K562 (cell line): ENCODE data around the gene ADNP. TPM values are rescaled to one million over a fixed set of nuclear protein-coding genes. Genes with fewer than 3 reads are reported as not detected.

Experiments used
- ATAC-seq: fragments of 200-7000 bp; cut with Tn5 transposase; 3 replicates; pipeline ENCODE4 v1.9.1; 2020; ENCODE audit warnings: moderate library complexity
- BruUV-seq: library from RNA; stranded (reverse); fragments of 400-500 nt; replicated peaks from 2 replicates; lab custom pipeline; 2021; lab: Mats Ljungman, UMichigan
- CTCF ChIA-PET: fragments of 300-600 bp; formaldehyde crosslinking; extraction: SDS; loops from one replicate; lab custom pipeline; 2021; ENCODE audit warnings: low intra/inter-chr PET ratio; lab: Yijun Ruan, JAX
- POLR2A ChIA-PET: fragments of 300-600, 350-650 bp; sonication (Branson Sonifier 250); formaldehyde crosslinking; extraction: SDS; loops from one replicate; lab custom pipeline; 2021; ENCODE audit warnings: antibody characterized with exemption, inconsistent platforms; lab: Yijun Ruan, JAX
- DNase-seq, 4 experiments: peaks; one replicate each; pipeline versions ENCODE4 v3.0.0 to v3.0.0-alpha.2; 2011 to 2018; ENCODE audit warnings: low spot score in 3 of 4, mixed read lengths in 3 of 4; ENCODE audit errors: extremely low read depth in 1 of 4
- FAIRE-seq: peaks from 2 replicates; lab custom pipeline; 2011; peaks lifted over from hg19 to GRCh38; lab: Jason Lieb, UNC
- H2AFZ ChIP-seq: 2 replicates; pipeline ENCODE4 v1.6.0; 2011; ENCODE audit warnings: low read depth, low read length, control low read depth, inconsistent platforms
- H3K27ac ChIP-seq: fragments of 200-600 bp; 3 replicates; pipeline ENCODE4 v1.8.0; 2011; ENCODE audit warnings: low read depth, mild to moderate bottlenecking, control low read depth, inconsistent platforms, low read length, moderate library complexity, mixed read lengths; ENCODE audit errors: extremely low read depth
- H3K27me3 ChIP-seq, 2 experiments: fragments of 300-600 bp in 1 of 2; 2 replicates in 1 of 2; 3 replicates in 1 of 2; pipeline versions ENCODE4 v1.6.0 to v1.8.0; 2011; ENCODE audit warnings: inconsistent platforms in 2 of 2, low read length in 2 of 2, mild to moderate bottlenecking in 1 of 2, mixed read lengths in 1 of 2, moderate library complexity in 1 of 2; ENCODE audit not compliant: control insufficient read depth in 2 of 2, insufficient read depth in 2 of 2
- H3K36me3 ChIP-seq: fragments of 300-600 bp; 3 replicates; pipeline ENCODE4 v1.8.0; 2011; ENCODE audit warnings: mild to moderate bottlenecking, low read length, inconsistent platforms; ENCODE audit not compliant: control insufficient read depth, insufficient read depth
- H3K4me1 ChIP-seq, 2 experiments: fragments of 200-600 bp in 1 of 2; replicated peaks in 1 of 2; 2 replicates in 1 of 2; 3 replicates in 1 of 2; pipeline versions ENCODE4 v1.5.1 to v1.8.0; 2011; ENCODE audit warnings: inconsistent platforms in 2 of 2, low read length in 2 of 2, mild to moderate bottlenecking in 1 of 2, mixed read lengths in 1 of 2, moderate library complexity in 1 of 2; ENCODE audit not compliant: control insufficient read depth in 2 of 2, insufficient read depth in 2 of 2
- H3K4me2 ChIP-seq: 2 replicates; pipeline ENCODE4 v1.6.1; 2011; ENCODE audit warnings: low read length, control low read depth, inconsistent platforms, mixed read lengths; ENCODE audit not compliant: insufficient read depth
- H3K4me3 ChIP-seq: fragments of 200-600 bp; sonication (generic), shearing (Covaris generic); 2 replicates; pipeline ENCODE4 v1.5.1; 2016; ENCODE audit warnings: control low read depth, inconsistent platforms
- H3K79me2 ChIP-seq: fragments of 200-600 bp; 3 replicates; pipeline ENCODE4 v1.8.0; 2011; ENCODE audit warnings: low read length, inconsistent platforms; ENCODE audit not compliant: control insufficient read depth, insufficient read depth
- H3K9ac ChIP-seq, 2 experiments: 2 replicates each; pipeline versions ENCODE4 v1.6.0 to v1.6.1; 2011; ENCODE audit warnings: low read depth in 2 of 2, low read length in 2 of 2, control low read depth in 1 of 2, inconsistent platforms in 1 of 2, mild to moderate bottlenecking in 1 of 2, mixed read lengths in 1 of 2; ENCODE audit not compliant: insufficient read depth in 1 of 2
- H3K9me1 ChIP-seq: one replicate; pipeline ENCODE4 v1.6.0; 2011; ENCODE audit warnings: inconsistent platforms, mild to moderate bottlenecking, low read length, moderate library complexity; ENCODE audit not compliant: control insufficient read depth, insufficient read depth
- H3K9me3 ChIP-seq: replicated peaks from 2 replicates; pipeline ENCODE4 v1.5.1; 2011; ENCODE audit warnings: low read depth, low read length, inconsistent platforms; ENCODE audit not compliant: control insufficient read depth, insufficient read depth
- H4K20me1 ChIP-seq: replicated peaks from 2 replicates; pipeline ENCODE4 v1.6.1; 2011; ENCODE audit warnings: low read length, inconsistent platforms, mixed read lengths; ENCODE audit not compliant: control insufficient read depth, insufficient read depth
- DDX20 ChIP-seq: fragments of 450-650 bp; IDR thresholded peaks from 2 replicates; pipeline ENCODE4 v1.6.1; 2016; ENCODE audit warnings: missing genetic modification characterization, low read depth, mild to moderate bottlenecking, missing compliant biosample characterization, moderate library complexity
- NONO ChIP-seq, 2 experiments: fragments of 200-400 bp in 1 of 2; fragments of 450-650 bp in 1 of 2; formaldehyde crosslinking in 1 of 2; IDR thresholded peaks; 2 replicates each; pipeline ENCODE4 v1.6.1; 2017; ENCODE audit warnings: low read depth in 2 of 2, mild to moderate bottlenecking in 2 of 2, moderate library complexity in 2 of 2, low read length in 1 of 2
- ZKSCAN1 ChIP-seq: fragments of 150-350 bp; IDR thresholded peaks from 2 replicates; pipeline ENCODE4 v1.6.1; 2016; ENCODE audit warnings: low read depth, low read length
- WGBS: fragments of 100-300 bp; shearing (Covaris generic); methylation state at CpG from one replicate; pipeline ENCODE4 v1.1.6; 2016; ENCODE audit warnings: low coverage, mixed read lengths; ENCODE audit not compliant: insufficient coverage; ENCODE audit errors: missing lambda C conversion rate; 5-methylcytosine and 5-hydroxymethylcytosine counted together
- in situ Hi-C: fragments of 300-500 bp; cut with MboI; formaldehyde crosslinking; loops from 4 replicates; pipeline ENCODE4 v1.15.0; 2018; ENCODE audit warnings: inconsistent platforms, mixed read lengths
- intact Hi-C: fragments of 100-400 bp; cut with micrococcal nuclease; formaldehyde crosslinking; loops from 2 replicates; pipeline ENCODE4 v1.14.2; 2022
- polyA plus RNA-seq, 8 experiments: library from polyadenylated mRNA; depleted of rRNA in 4 of 8; stranded (reverse) in 5 of 8; unstranded in 3 of 8; fragments of >200 nt; fragmentation: Nextera tagmentation in 2 of 8; fragmentation: Illumina TruSeq in 1 of 8; extraction: Ambion mirVana in 2 of 8; extraction: Trizol in 1 of 8; gene quantifications; 2 replicates each; pipeline versions ENCODE4 v1.2.1 to v1.2.3, GENCODE V29; 2011 to 2014; ENCODE audit warnings: inconsistent platforms in 1 of 8, missing spikeins in 1 of 8
- total RNA-seq, 7 experiments: library from RNA; depleted of rRNA in 6 of 7; stranded (reverse); fragments of >200 nt in 6 of 7; fragmentation: Illumina TruSeq in 2 of 7; extraction: Trizol in 2 of 7; gene quantifications; 2 replicates each; pipeline versions ENCODE4 v1.2.1 to v1.2.3, GENCODE V29; 2011 to 2021; ENCODE audit warnings: low replicate concordance in 1 of 7
- TF ChIP-seq, protein P1 (sequence below), 3 experiments: IDR thresholded peaks in 2 of 3; conservative IDR thresholded peaks in 1 of 3; 2 replicates each; pipeline ENCODE4 v1.5.1; 2011 to 2012; ENCODE audit warnings: low read length in 3 of 3, mild to moderate bottlenecking in 3 of 3, control low read depth in 2 of 3, improper control_type of control experiment in 1 of 3, inconsistent platforms in 1 of 3, low read depth in 1 of 3, mixed read lengths in 1 of 3, moderate library complexity in 1 of 3; ENCODE audit not compliant: insufficient read depth in 2 of 3

ADNP gene
- total and polyA plus RNA-seq, 9 of the 15 experiments (the other 6 are each of a cell fraction or from before 2014, with no cell fraction given), result 17.8 to 59.9 (median 25.3) TPM

DNA sequence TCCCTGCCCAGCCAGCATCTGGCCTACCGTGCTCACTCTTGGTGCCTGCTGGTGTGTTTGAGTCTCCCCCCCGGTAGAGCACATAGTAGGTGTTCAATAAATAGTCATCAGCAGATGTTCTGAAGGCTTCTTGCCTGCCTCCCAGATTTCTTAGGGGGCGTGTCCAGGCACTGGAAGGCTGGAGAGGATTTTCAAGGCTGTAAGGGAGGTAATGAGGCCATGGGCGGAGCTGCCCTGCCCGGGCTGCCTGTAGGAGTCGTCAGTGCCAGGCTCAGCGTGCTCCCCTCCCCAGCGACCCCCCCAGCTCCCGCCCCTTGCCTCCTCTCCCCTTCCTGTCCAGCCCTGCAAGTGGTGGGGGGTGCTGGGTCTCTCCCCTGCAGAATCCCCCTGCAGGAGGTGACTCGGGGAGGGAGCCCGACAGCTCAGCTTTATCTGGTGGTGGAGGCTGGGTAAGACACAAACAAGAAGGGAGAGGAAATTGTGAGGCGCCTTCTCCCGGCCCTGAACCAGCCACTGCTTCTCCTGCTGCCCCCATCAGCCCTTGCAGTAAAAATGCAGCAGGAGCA, 80.4 kb downstream of the ADNP start:
- H3K36me3 ChIP-seq, result no peaks in the 10 kb centered on the region
- WGBS, result 23% methylated on average over 6 of the region's 13 CpGs
- H3K9me1 ChIP-seq, result no peaks in the 10 kb centered on the region
- in situ Hi-C loops, result no loop called here
- CTCF ChIA-PET, result no interaction called here
- 0 out of 4 replicates have a peak overlapping the region, but pooled peaks of 1 of the 2 experiments have one; percentile 29 for H3K9ac ChIP-seq
- H4K20me1 ChIP-seq, result no peaks in the 10 kb centered on the region
- ATAC-seq, result no peak
- no peak for FAIRE-seq
- H3K27me3 ChIP-seq, result peaks cover 3 to 15% of the 10 kb centered on the region in 2 experiments; a peak in 3 of 5 replicates
- peaks cover 0 to 25% of the 10 kb centered on the region in 2 experiments; a peak in 2 of 5 replicates for H3K4me1 ChIP-seq
- no peak overlapping the region for H2AFZ ChIP-seq
- H3K4me2 ChIP-seq, result no peak overlapping the region
- no peak overlapping the region for H3K4me3 ChIP-seq
- intact Hi-C loops, result no loop called here
- DNase-seq, result no peak
- POLR2A ChIA-PET, result no interaction called here
- no peak overlapping the region for H3K27ac ChIP-seq
- no TSS peak for BruUV-seq
- TF ChIP-seq DDX20 (tag) (no peak), NONO (IDR thresholded peaks at IDR 0.05; ENCODE audit: low read depth in 2 of 2, low read length in 1 of 2) (no peak), ZKSCAN1 (peak; percentile 86)
- TF ChIP-seq, protein P1, sequence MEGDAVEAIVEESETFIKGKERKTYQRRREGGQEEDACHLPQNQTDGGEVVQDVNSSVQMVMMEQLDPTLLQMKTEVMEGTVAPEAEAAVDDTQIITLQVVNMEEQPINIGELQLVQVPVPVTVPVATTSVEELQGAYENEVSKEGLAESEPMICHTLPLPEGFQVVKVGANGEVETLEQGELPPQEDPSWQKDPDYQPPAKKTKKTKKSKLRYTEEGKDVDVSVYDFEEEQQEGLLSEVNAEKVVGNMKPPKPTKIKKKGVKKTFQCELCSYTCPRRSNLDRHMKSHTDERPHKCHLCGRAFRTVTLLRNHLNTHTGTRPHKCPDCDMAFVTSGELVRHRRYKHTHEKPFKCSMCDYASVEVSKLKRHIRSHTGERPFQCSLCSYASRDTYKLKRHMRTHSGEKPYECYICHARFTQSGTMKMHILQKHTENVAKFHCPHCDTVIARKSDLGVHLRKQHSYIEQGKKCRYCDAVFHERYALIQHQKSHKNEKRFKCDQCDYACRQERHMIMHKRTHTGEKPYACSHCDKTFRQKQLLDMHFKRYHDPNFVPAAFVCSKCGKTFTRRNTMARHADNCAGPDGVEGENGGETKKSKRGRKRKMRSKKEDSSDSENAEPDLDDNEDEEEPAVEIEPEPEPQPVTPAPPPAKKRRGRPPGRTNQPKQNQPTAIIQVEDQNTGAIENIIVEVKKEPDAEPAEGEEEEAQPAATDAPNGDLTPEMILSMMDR (IDR thresholded peaks at IDR 0.05 in 2 of 3, conservative IDR thresholded peaks at IDR 0.05 in 1 of 3; ENCODE audit: insufficient read depth in 2 of 3, low read depth in 1 of 3, low read length in 3 of 3), result 0 out of 6 replicates have a peak, but pooled peaks of 1 of the 3 experiments have one; percentile 1
- no peaks in the 10 kb centered on the region for H3K9me3 ChIP-seq
- no peaks in the 10 kb centered on the region for H3K79me2 ChIP-seq
